HepG2 (cell line): ENCODE measurements around the gene ZNF324B. TPM values are rescaled to one million over a fixed set of nuclear protein-coding genes. Genes with fewer than 3 reads are reported as not detected.

Source experiments
- ATF3 ChIP-seq: sonication (generic); formaldehyde crosslinking; IDR thresholded peaks from 2 replicates; pipeline ENCODE4 v1.4.0; 2020; ENCODE audit warnings: missing genetic modification reagents
- BORCS8-MEF2B ChIP-seq: sonication (generic); formaldehyde crosslinking; IDR thresholded peaks from 2 replicates; pipeline ENCODE4 v1.8.0; 2022; ENCODE audit warnings: mild to moderate bottlenecking, missing genetic modification reagents
- GLI4 ChIP-seq: sonication (generic); formaldehyde crosslinking; IDR thresholded peaks from 2 replicates; pipeline ENCODE4 v1.5.1; 2020; ENCODE audit warnings: missing genetic modification reagents, mild to moderate bottlenecking, moderate library complexity, borderline replicate concordance
- HNRNPLL ChIP-seq: fragments of 200-400 bp; formaldehyde crosslinking; IDR thresholded peaks from 2 replicates; pipeline ENCODE4 v1.6.1; 2017; ENCODE audit warnings: mild to moderate bottlenecking, low read depth, low read length; ENCODE audit not compliant: poor library complexity, severe bottlenecking
- IRX3 ChIP-seq: sonication (generic); formaldehyde crosslinking; IDR thresholded peaks from 2 replicates; pipeline ENCODE4 v1.8.1; 2023; ENCODE audit warnings: mild to moderate bottlenecking, low read depth, missing genetic modification reagents, borderline replicate concordance
- MED13 ChIP-seq: sonication (generic); formaldehyde crosslinking; IDR thresholded peaks from 2 replicates; pipeline ENCODE4 v1.5.0; 2020; ENCODE audit warnings: missing genetic modification reagents
- SIN3A ChIP-seq: IDR thresholded peaks from 2 replicates; pipeline ENCODE4 v1.6.1; 2011; ENCODE audit warnings: low read depth, mild to moderate bottlenecking, control low read depth, low read length, borderline replicate concordance
- XBP1 ChIP-seq: sonication (generic); formaldehyde crosslinking; IDR thresholded peaks from 2 replicates; pipeline ENCODE4 v1.5.0; 2020; ENCODE audit warnings: missing genetic modification reagents
- ZFYVE20 ChIP-seq: sonication (generic); formaldehyde crosslinking; IDR thresholded peaks from 2 replicates; pipeline ENCODE4 v1.8.0; 2023; ENCODE audit warnings: low read depth, mild to moderate bottlenecking, moderate library complexity, missing genetic modification reagents, borderline replicate concordance
- ZNF318 ChIP-seq: sonication (generic); formaldehyde crosslinking; IDR thresholded peaks from 2 replicates; pipeline ENCODE4 v1.4.0; 2020; ENCODE audit warnings: mild to moderate bottlenecking, missing genetic modification reagents
- ZNF816 ChIP-seq: sonication (generic); formaldehyde crosslinking; IDR thresholded peaks from 2 replicates; pipeline ENCODE4 v1.8.0; 2022; ENCODE audit warnings: missing genetic modification reagents, mild to moderate bottlenecking, borderline replicate concordance
- polyA plus RNA-seq, 8 experiments: library from polyadenylated mRNA; depleted of rRNA in 3 of 8; stranded (reverse) in 7 of 8; unstranded in 1 of 8; fragments of >200 nt; fragmentation: Illumina TruSeq in 4 of 8; extraction: Trizol in 4 of 8; gene quantifications; 2 replicates each; pipeline versions ENCODE4 v1.2.1 to v1.2.3, GENCODE V29; 2011 to 2016; ENCODE audit warnings: low read depth in 4 of 8, missing spikeins in 1 of 8, mixed read lengths in 1 of 8; ENCODE audit not compliant: insufficient read depth in 1 of 8
- total RNA-seq, 5 experiments: library from RNA; depleted of rRNA; stranded (reverse); fragments of >200 nt; fragmentation: Illumina TruSeq; extraction: Trizol; gene quantifications; 2 replicates each; pipeline ENCODE4 v1.2.3, GENCODE V29; 2016; ENCODE audit warnings: low read depth in 1 of 5
- TF ChIP-seq, protein P1 (sequence below): sonication (generic); formaldehyde crosslinking; IDR thresholded peaks from 2 replicates; pipeline ENCODE4 v1.4.0; 2020; ENCODE audit warnings: mild to moderate bottlenecking, missing genetic modification reagents
- TF ChIP-seq, protein P2 (sequence below): sonication (generic); formaldehyde crosslinking; IDR thresholded peaks from 2 replicates; pipeline ENCODE4 v1.5.0; 2020; ENCODE audit warnings: mild to moderate bottlenecking, low read depth, missing genetic modification reagents, borderline replicate concordance
- TF ChIP-seq, protein P3 (sequence below): sonication (generic); formaldehyde crosslinking; IDR thresholded peaks from 2 replicates; pipeline ENCODE4 v1.5.1; 2020; ENCODE audit warnings: mild to moderate bottlenecking, missing genetic modification reagents, moderate library complexity

Gene ZNF324B
- total and polyA plus RNA-seq, 2 of the 13 experiments (the other 11 are each of a cell fraction or from before 2014, with no cell fraction given) = 0.53 to 3.0 TPM

- TF ChIP-seq ZNF318 (no peak), MED13 (CRISPR knock-in tag) (no peak), ATF3 (no peak), ZNF816 (no peak), XBP1 (CRISPR knock-in tag) (no peak), SIN3A (peak; percentile 92), IRX3 (CRISPR knock-in tag) (no peak), ZFYVE20 (CRISPR knock-in tag) (no peak), GLI4 (CRISPR knock-in tag) (no peak), HNRNPLL (peak; percentile 96), BORCS8-MEF2B (no peak)
- TF ChIP-seq, protein P1, sequence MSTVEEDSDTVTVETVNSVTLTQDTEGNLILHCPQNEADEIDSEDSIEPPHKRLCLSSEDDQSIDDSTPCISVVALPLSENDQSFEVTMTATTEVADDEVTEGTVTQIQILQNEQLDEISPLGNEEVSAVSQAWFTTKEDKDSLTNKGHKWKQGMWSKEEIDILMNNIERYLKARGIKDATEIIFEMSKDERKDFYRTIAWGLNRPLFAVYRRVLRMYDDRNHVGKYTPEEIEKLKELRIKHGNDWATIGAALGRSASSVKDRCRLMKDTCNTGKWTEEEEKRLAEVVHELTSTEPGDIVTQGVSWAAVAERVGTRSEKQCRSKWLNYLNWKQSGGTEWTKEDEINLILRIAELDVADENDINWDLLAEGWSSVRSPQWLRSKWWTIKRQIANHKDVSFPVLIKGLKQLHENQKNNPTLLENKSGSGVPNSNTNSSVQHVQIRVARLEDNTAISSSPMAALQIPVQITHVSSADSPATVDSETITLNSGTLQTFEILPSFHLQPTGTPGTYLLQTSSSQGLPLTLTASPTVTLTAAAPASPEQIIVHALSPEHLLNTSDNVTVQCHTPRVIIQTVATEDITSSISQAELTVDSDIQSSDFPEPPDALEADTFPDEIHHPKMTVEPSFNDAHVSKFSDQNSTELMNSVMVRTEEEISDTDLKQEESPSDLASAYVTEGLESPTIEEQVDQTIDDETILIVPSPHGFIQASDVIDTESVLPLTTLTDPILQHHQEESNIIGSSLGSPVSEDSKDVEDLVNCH (CRISPR knock-in tag) = no peak
- TF ChIP-seq, protein P2, sequence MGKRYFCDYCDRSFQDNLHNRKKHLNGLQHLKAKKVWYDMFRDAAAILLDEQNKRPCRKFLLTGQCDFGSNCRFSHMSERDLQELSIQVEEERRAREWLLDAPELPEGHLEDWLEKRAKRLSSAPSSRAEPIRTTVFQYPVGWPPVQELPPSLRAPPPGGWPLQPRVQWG (CRISPR knock-in tag) = no peak
- TF ChIP-seq, protein P3, sequence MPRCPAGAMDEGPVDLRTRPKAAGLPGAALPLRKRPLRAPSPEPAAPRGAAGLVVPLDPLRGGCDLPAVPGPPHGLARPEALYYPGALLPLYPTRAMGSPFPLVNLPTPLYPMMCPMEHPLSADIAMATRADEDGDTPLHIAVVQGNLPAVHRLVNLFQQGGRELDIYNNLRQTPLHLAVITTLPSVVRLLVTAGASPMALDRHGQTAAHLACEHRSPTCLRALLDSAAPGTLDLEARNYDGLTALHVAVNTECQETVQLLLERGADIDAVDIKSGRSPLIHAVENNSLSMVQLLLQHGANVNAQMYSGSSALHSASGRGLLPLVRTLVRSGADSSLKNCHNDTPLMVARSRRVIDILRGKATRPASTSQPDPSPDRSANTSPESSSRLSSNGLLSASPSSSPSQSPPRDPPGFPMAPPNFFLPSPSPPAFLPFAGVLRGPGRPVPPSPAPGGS (CRISPR knock-in tag) = no peak; the same call in 1 of the 2 replicates
Observed at GRCh38 chr19:58451358-58452101, at the start of gene ZNF324B (continued).
